Measurements from ENCODE around the gene ANXA2.

Gene ANXA2

DNA sequence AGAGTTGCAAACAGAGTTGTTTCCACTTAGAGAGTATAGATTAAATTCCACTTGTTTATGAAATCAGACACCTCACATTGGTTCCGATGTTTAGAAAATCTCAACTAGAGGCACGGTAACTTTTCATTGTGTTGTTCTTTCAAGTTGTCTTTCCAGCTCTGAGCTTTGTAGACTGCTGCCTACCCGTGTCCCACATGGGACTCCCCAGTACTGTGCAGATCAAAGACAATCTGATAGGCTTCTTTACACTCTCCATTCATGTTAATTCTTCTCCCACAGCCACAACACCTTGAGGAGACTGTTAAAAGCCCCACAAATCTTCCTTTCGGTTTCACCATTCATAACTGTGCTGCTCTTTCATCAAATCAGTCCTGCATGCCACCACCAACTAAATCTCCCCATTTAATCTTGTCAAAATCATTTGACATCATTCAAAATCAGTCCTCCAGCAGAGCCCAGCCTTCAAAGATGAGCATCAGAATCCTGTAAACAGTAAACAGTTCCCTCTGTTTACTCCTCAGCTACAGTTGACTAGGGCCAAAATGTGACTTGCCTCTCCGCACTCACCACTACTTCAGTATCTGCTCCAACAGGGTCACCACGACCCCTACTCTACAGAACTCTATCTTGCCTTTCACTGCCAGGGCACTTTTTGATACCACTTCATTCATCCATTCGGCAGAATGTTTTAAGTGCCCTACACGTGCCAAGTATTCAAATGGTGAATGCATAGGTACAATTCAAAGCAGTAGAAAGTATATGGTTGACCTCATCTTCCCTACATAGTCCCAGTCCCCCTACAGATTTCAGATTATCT is 8.3 kb downstream of the ANXA2 start:
- no peak overlapping the region for H2BK15ac ChIP-seq (ENCODE audit: low read depth, poor library complexity, severe bottlenecking)
- no peak overlapping the region for H3K23ac ChIP-seq (ENCODE audit: low read length in 2 of 2)
- H4K8ac ChIP-seq (ENCODE audit: low read length): no peak overlapping the region
- H3K4me2 ChIP-seq (ENCODE audit: low read length, poor library complexity, severe bottlenecking): peak overlapping the region; percentile 10
- H3K27ac ChIP-seq (ENCODE audit: low read length, poor library complexity, severe bottlenecking): peak overlapping the region; percentile 41
- no peaks in the 10 kb centered on the region for H3K79me1 ChIP-seq (replicated peaks; ENCODE audit: low read length, poor library complexity, severe bottlenecking)
- no peak overlapping the region for H4K91ac ChIP-seq (ENCODE audit: low read length)
- no peaks in the 10 kb centered on the region for H3K27me3 ChIP-seq (ENCODE audit: control insufficient read depth in 1 of 2, insufficient read depth in 1 of 2, low read length in 2 of 2)
- peak overlapping the region in 1 of 2 experiments; percentile 72 for H3K4me3 ChIP-seq (ENCODE audit: insufficient read depth in 1 of 2, low read depth in 1 of 2, low read length in 2 of 2)
- H3K4me1 ChIP-seq (ENCODE audit: control insufficient read depth, insufficient read depth, low read depth, low read length): peaks cover 13% of the 10 kb centered on the region
- no peak overlapping the region for H2BK5ac ChIP-seq (ENCODE audit: low read depth, low read length, poor library complexity, severe bottlenecking)
- peak; percentile 46 for DNase-seq
- H3K9me3 ChIP-seq (ENCODE audit: control insufficient read depth, low read length): no peaks in the 10 kb centered on the region
- 87% methylated on average over 6 of the region's 8 CpGs for WGBS
- H2BK120ac ChIP-seq (ENCODE audit: low read depth, low read length): no peak overlapping the region
- H3K9ac ChIP-seq (ENCODE audit: low read length): peak overlapping the region; percentile 100
- H2BK12ac ChIP-seq (ENCODE audit: low read length in 2 of 2): no peak overlapping the region
- H3K14ac ChIP-seq (ENCODE audit: low read length in 2 of 2): no peak overlapping the region
- H2AK5ac ChIP-seq (ENCODE audit: low read length, severe bottlenecking): peak overlapping the region; percentile 17
- no peak overlapping the region for H2AFZ ChIP-seq (ENCODE audit: low read depth, low read length)
- no peak overlapping the region for H3K18ac ChIP-seq (ENCODE audit: low read depth in 1 of 2, low read length in 2 of 2)
- H3K4ac ChIP-seq (ENCODE audit: low read depth in 1 of 2, low read length in 2 of 2): no peak overlapping the region
- H3K36me3 ChIP-seq (ENCODE audit: control insufficient read depth in 1 of 2, insufficient read depth in 2 of 2, low read depth in 1 of 2, low read length in 2 of 2): peaks cover 9 to 64% of the 10 kb centered on the region in 2 experiments

DNA sequence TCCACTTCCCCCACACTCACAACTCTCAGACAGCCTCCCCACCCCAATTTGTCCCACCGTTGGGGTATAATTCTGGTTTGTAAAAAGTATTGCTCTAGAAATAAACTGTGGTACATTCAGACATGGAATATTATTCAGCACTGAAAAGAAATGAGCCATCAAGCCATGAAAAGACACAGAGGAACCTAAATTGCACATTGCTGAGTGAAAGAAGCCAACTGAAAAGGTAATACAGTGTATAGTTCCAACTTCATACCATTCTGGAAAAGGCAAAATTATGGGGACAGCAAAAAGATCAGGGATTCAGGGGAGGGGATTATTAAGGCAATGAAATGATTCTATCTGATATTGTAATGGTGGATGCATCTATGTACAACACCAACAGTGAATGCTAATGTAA is 10.5 kb downstream of the ANXA2 start:
- no CpG with 5 or more reads among the region's 1 CpG for WGBS
- Histone ChIP-seq H4K8ac (ENCODE audit: low read length) (no peak overlapping the region), H2BK120ac (ENCODE audit: low read depth, low read length) (peak overlapping the region; percentile 5)

DNA sequence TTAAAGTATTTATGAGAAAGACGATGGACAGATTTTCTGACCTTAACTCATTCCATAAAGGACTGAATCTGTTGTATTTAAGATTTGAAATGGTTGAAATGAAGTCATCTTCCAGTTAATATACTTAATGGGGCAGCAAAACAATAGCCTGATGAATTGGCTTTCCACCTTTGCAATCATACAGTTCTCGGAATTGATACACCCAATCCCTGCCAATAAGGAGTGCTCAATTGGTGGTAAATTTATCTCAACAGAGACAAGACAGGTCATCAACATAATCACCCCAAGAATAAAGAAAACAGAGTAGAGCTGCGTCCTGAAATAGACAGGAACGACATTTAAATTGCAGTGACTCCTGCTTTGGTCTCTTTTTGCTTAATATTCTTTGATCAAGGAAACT is 11.2 kb downstream of the ANXA2 start:
- H2AFZ ChIP-seq (ENCODE audit: low read depth, low read length): no peak overlapping the region
- H3K9ac ChIP-seq (ENCODE audit: low read length): peak overlapping the region; percentile 26
- H2BK5ac ChIP-seq (ENCODE audit: low read depth, low read length, poor library complexity, severe bottlenecking): no peak overlapping the region
- H3K79me1 ChIP-seq (replicated peaks; ENCODE audit: low read length, poor library complexity, severe bottlenecking): no peaks in the 10 kb centered on the region
- no peak overlapping the region for H3K18ac ChIP-seq (ENCODE audit: low read depth in 1 of 2, low read length in 2 of 2)
- H3K27ac ChIP-seq (ENCODE audit: low read length, poor library complexity, severe bottlenecking): peak overlapping the region; percentile 45
- H3K4me2 ChIP-seq (ENCODE audit: low read length, poor library complexity, severe bottlenecking): peak overlapping the region; percentile 11
- H2BK12ac ChIP-seq (ENCODE audit: low read length in 2 of 2): no peak overlapping the region
- no peak overlapping the region for H4K8ac ChIP-seq (ENCODE audit: low read length)
- H3K23ac ChIP-seq (ENCODE audit: low read length in 2 of 2): no peak overlapping the region
- no peak for DNase-seq
- H3K36me3 ChIP-seq (ENCODE audit: control insufficient read depth in 1 of 2, insufficient read depth in 2 of 2, low read depth in 1 of 2, low read length in 2 of 2): peaks cover 11 to 77% of the 10 kb centered on the region in 2 experiments
- no peak overlapping the region for H4K91ac ChIP-seq (ENCODE audit: low read length)
- no peak overlapping the region for H2AK5ac ChIP-seq (ENCODE audit: low read length, severe bottlenecking)
- peaks cover 11% of the 10 kb centered on the region for H3K4me1 ChIP-seq (ENCODE audit: control insufficient read depth, insufficient read depth, low read depth, low read length)
- no peak overlapping the region for H2BK120ac ChIP-seq (ENCODE audit: low read depth, low read length)
- WGBS: 87% methylated on average over 3 of the region's 4 CpGs
- no peak overlapping the region for H3K14ac ChIP-seq (ENCODE audit: low read length in 2 of 2)
- H3K9me3 ChIP-seq (ENCODE audit: control insufficient read depth, low read length): no peaks in the 10 kb centered on the region
- no peak overlapping the region for H2BK15ac ChIP-seq (ENCODE audit: low read depth, poor library complexity, severe bottlenecking)
- H3K4me3 ChIP-seq (ENCODE audit: insufficient read depth in 1 of 2, low read depth in 1 of 2, low read length in 2 of 2): peak overlapping the region in 1 of 2 experiments; percentile 9
- no peak overlapping the region for H3K4ac ChIP-seq (ENCODE audit: low read depth in 1 of 2, low read length in 2 of 2)
- no peaks in the 10 kb centered on the region for H3K27me3 ChIP-seq (ENCODE audit: control insufficient read depth in 1 of 2, insufficient read depth in 1 of 2, low read length in 2 of 2)

More for the DNA sequence above, 10.5 kb downstream of the ANXA2 start:
- H3K27me3 ChIP-seq (ENCODE audit: control insufficient read depth in 1 of 2, insufficient read depth in 1 of 2, low read length in 2 of 2): no peaks in the 10 kb centered on the region
- H3K36me3 ChIP-seq (ENCODE audit: control insufficient read depth in 1 of 2, insufficient read depth in 2 of 2, low read depth in 1 of 2, low read length in 2 of 2): peaks cover 11 to 75% of the 10 kb centered on the region in 2 experiments
- H3K27ac ChIP-seq (ENCODE audit: low read length, poor library complexity, severe bottlenecking): peak overlapping the region; percentile 45
- H2BK12ac ChIP-seq (ENCODE audit: low read length in 2 of 2): no peak overlapping the region
- H3K4ac ChIP-seq (ENCODE audit: low read depth in 1 of 2, low read length in 2 of 2): no peak overlapping the region
- no peak overlapping the region for H2AFZ ChIP-seq (ENCODE audit: low read depth, low read length)
- no peaks in the 10 kb centered on the region for H3K79me1 ChIP-seq (replicated peaks; ENCODE audit: low read length, poor library complexity, severe bottlenecking)
- H3K9me3 ChIP-seq (ENCODE audit: control insufficient read depth, low read length): no peaks in the 10 kb centered on the region
- H3K9ac ChIP-seq (ENCODE audit: low read length): peak overlapping the region; percentile 26
- no peak overlapping the region for H2AK5ac ChIP-seq (ENCODE audit: low read length, severe bottlenecking)
- no peak overlapping the region for H3K4me3 ChIP-seq (ENCODE audit: insufficient read depth in 1 of 2, low read depth in 1 of 2, low read length in 2 of 2)
- no peak overlapping the region for H3K23ac ChIP-seq (ENCODE audit: low read length in 2 of 2)
- H3K14ac ChIP-seq (ENCODE audit: low read length in 2 of 2): no peak overlapping the region
- H4K91ac ChIP-seq (ENCODE audit: low read length): no peak overlapping the region
- H3K4me1 ChIP-seq (ENCODE audit: control insufficient read depth, insufficient read depth, low read depth, low read length): peaks cover 11% of the 10 kb centered on the region
- no peak for DNase-seq
- H2BK5ac ChIP-seq (ENCODE audit: low read depth, low read length, poor library complexity, severe bottlenecking): no peak overlapping the region
- H2BK15ac ChIP-seq (ENCODE audit: low read depth, poor library complexity, severe bottlenecking): no peak overlapping the region
- H3K18ac ChIP-seq (ENCODE audit: low read depth in 1 of 2, low read length in 2 of 2): no peak overlapping the region
- no peak overlapping the region for H3K4me2 ChIP-seq (ENCODE audit: low read length, poor library complexity, severe bottlenecking)

DNA sequence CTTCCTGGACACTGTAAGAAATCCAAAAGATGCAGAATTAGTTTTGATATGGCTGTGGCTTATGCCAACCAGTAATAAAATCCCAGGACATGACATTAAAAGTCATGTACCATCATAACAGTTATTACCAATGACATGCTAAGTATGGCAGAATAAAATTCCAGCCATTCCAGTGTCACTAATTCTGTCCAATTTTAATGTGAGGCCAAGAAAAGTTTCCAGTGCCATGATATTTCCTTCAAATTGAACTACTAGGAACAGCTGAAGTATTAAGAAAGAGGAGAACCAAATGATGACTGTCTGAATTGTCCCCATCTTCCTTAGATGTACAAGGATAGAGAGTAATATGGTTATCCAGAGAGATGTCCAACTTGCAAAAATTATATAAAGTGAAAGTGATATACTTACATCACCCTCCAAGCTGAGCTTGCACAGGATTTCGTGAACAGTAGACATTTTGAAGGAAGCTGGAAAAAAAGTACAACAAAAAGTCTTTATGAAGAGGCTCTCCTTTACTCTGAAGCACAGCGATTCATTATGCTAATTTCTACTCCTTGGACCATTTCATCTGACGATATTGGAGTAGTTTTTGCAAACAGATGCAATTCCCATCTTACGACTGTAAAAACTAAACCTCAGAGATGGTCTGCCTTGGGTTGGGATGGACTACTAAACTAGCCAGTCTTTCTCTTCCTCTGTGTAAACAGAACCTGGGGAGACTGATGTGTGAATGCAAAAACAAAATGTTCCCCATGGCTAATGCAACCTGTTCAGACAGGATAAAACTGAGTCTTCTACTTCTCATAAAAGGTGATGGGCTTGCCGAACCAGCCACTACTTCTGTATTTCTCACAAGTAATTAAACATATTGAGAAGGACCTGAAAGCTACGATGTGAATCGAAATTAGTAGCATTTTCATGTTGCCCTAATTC is 11.9 kb downstream of the ANXA2 start:
- Histone ChIP-seq H3K27me3 (ENCODE audit: control insufficient read depth in 1 of 2, insufficient read depth in 1 of 2, low read length in 2 of 2) (no peaks in the 10 kb centered on the region), H3K4ac (ENCODE audit: low read depth in 1 of 2, low read length in 2 of 2) (no peak overlapping the region), H3K4me2 (ENCODE audit: low read length, poor library complexity, severe bottlenecking) (no peak overlapping the region), H2BK12ac (ENCODE audit: low read length in 2 of 2) (no peak overlapping the region), H3K4me3 (ENCODE audit: insufficient read depth in 1 of 2, low read depth in 1 of 2, low read length in 2 of 2) (no peak overlapping the region), H3K9me3 (ENCODE audit: control insufficient read depth, low read length) (no peaks in the 10 kb centered on the region), H3K18ac (ENCODE audit: low read depth in 1 of 2, low read length in 2 of 2) (no peak overlapping the region), H2AK5ac (ENCODE audit: low read length, severe bottlenecking) (no peak overlapping the region), H3K27ac (ENCODE audit: low read length, poor library complexity, severe bottlenecking) (peak overlapping the region; percentile 43), H2BK15ac (ENCODE audit: low read depth, poor library complexity, severe bottlenecking) (no peak overlapping the region), H3K4me1 (ENCODE audit: control insufficient read depth, insufficient read depth, low read depth, low read length) (peaks cover 10% of the 10 kb centered on the region), H3K23ac (ENCODE audit: low read length in 2 of 2) (no peak overlapping the region), H2BK120ac (ENCODE audit: low read depth, low read length) (no peak overlapping the region), H2BK5ac (ENCODE audit: low read depth, low read length, poor library complexity, severe bottlenecking) (no peak overlapping the region), H3K79me1 (replicated peaks; ENCODE audit: low read length, poor library complexity, severe bottlenecking) (no peaks in the 10 kb centered on the region), H3K14ac (ENCODE audit: low read length in 2 of 2) (no peak overlapping the region), H3K9ac (ENCODE audit: low read length) (peak overlapping the region; percentile 26), H2AFZ (ENCODE audit: low read depth, low read length) (no peak overlapping the region), H3K36me3 (ENCODE audit: control insufficient read depth in 1 of 2, insufficient read depth in 2 of 2, low read depth in 1 of 2, low read length in 2 of 2) (peaks cover 14 to 81% of the 10 kb centered on the region in 2 experiments), H4K8ac (ENCODE audit: low read length) (no peak overlapping the region), H4K91ac (ENCODE audit: low read length) (no peak overlapping the region)
- 85% methylated on average over 7 of the region's 7 CpGs for WGBS
- DNase-seq: peak; percentile 33

All from mesenchymal stem cell (in vitro differentiated cells and primary cell).